Peyer's patch (tissue), 4 donors: ENCODE results near the gene MZT2B.
"Not testable (repeated sequence)": the region's sequence is repeated elsewhere in the genome, so short reads cannot be mapped to it uniquely, and the experiment has no call there.

ENCODE experiments used
- CTCF ChIP-seq, 6 experiments: fragments of 450-650 bp in 4 of 6; fragments of 200-600 bp in 2 of 6; sonication (generic) in 1 of 6; IDR thresholded peaks; one replicate each; pipeline ENCODE4 v1.5.1; 2017 to 2019; ENCODE audit warnings: antibody characterized with exemption in 6 of 6, mild to moderate bottlenecking in 3 of 6, moderate library complexity in 1 of 6
- POLR2A ChIP-seq, 2 donors: fragments of 450-650 bp; IDR thresholded peaks; one replicate each; pipeline ENCODE4 v1.5.1; 2017; ENCODE audit warnings: antibody characterized with exemption in 2 of 2, mild to moderate bottlenecking in 2 of 2, moderate library complexity in 2 of 2

- not testable (repeated sequence) for TF ChIP-seq CTCF, POLR2A (IDR thresholded peaks at IDR 0.05)
Measured at GRCh38 chr2:130180404-130181324, 1.4 kb upstream of the MZT2B start.
